GM04504 (cell line): ENCODE measurements around the gene PTGER3.
"Not testable (repeated sequence)": the region's sequence is repeated elsewhere in the genome, so short reads cannot be mapped to it uniquely, and the experiment has no call there.

Source experiments
- DNase-seq: peaks from one replicate; pipeline ENCODE4 v3.0.0-alpha.2; 2012; ENCODE audit warnings: low read depth

The PTGER3 gene

DNA sequence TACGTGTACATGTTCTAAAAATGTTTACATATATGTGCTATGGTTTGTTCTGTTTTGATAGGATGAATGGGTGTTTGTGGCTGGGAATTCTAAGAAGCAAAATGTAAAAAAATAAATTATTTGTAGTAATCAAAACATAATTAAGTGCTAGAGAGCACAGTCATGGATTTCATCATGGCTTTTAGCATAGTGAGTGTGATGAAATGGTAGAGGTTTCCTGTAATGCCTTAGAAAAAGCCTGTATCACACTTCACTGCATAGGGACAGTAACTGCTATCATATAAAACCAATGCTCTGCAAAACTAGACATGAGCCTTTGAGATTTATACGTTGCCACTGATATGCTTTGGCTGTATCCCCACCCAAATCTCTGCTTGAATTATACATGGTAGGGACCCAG lies 99.8 kb downstream of the PTGER3 start:
- DNase-seq = no peak

GRCh38 chr1:70945676-70946075 lies 101.9 kb downstream of the PTGER3 start:
- no peak for DNase-seq

DNA sequence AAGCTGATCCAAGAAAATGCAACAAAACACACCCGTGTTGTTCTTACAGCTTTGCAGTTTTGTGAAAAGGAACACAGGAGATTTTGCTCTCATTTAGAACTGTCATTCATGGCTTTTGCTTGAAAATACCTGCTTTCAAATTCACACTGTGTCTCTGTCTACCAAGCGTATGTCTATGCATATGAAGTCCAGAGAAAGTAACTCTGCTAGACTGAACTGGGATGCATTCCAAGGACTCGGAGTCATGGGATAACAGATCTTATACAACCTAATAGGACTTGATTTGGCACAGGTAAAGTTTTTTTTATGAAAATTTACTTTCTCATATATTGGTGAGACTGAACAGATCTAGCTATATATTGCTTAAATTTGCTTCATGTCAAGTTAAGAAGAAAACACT lies 102.4 kb downstream of the PTGER3 start:
- DNase-seq = no peak

DNA sequence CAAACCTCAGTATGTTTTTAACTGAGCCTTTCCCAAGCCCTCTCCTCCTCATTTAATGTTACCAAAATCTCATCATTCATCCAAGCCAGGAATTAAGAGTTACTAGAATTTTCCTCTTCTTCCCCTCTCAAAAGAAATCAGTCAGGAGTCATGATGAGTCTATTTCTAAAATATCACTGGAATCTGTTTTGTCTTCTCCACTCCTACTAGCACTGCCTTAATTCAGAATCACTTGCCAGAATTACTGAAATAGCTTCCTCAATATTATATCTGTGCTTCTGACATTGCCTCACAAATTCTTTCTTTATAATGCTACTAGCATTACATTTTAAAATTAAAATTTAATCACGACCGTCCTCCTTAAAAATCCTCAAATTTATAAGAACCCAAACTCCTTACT lies 106.1 kb downstream of the PTGER3 start:
- no peak for DNase-seq

DNA sequence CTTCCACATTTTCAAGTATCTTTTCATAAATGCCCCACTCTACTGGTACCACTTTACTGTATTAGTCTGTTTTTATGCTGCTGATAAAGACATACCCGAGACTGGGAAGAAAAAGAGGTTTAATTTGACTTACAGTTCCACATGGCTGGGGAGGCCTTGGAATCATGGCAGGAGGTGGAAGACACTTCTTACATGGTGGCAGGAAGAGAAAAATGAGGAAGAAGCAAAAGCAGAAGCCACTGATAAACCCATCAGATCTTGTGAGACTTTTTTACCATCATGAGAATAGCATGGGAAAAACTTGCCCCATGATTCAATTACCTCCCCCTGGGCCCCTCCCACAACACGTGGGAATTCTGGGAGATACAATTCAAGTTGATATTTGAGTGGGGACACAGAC lies 107.2 kb downstream of the PTGER3 start:
- DNase-seq = not testable (repeated sequence)

DNA sequence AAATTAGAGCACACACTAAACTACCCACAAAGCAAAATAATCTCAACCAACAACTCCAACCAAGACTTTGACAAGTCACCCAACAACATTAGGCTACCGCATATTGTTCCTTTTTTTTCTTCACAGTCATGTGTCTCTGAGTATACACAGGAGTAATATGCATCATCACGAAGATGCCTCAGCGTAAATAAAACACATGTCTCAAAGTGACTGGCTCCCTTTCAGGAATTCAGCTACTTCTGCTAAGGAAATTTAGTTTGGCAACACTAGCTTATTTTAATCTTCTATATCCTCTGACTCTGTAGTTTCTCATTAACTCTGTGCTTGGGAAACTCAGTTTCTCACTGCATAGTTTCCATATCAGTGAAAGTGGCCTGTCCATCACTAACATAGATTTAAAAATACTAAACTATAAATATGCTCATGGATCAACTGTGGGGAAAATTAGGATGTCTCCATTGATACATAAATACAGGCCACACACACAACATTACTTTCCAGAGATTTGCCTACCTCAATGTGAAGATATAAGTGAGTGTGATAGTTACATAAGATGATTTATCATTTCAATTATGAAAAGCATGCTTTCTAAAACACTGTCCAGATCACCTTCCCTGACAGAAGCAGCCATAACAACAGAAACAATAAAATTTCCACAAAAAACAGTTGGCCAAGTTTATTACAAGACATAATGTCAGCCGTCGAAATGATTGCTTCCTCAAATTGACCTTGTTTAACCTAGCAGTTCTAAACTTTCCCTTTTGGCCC lies 113.2 kb downstream of the PTGER3 start:
- no peak for DNase-seq

DNA sequence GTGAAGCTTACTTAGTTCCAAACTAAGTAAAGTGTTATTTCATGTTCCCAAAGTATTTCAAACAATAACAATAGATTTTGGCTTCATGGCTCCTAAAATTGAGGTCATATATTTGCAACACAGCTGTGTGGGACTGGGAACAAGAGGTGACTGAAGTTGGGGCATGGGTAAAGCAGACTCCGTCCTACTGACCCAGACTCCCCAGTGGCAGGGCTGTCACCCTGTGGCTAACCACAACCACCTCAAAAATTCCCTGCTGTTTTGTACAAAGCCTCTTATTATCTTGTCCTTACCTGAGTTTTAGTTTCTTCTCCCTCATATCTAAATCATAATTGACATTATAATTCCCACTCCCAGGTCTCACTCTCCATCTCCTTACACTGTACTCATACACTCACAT lies 117.6 kb downstream of the PTGER3 start:
- DNase-seq = no peak

GRCh38 chr1:70922196-70922595 lies 125.4 kb downstream of the PTGER3 start:
- no peak for DNase-seq
